Brain microvascular endothelial cell (primary cell): ENCODE data around the gene LCNL1.

Experiments
- DNase-seq: peaks from one replicate; pipeline ENCODE4 v3.0.0-alpha.2; 2020
- H3K27ac ChIP-seq: fragments of 250-450 bp; sonication (Bioruptor Pico); 2 replicates; pipeline ENCODE4 v1.5.1; 2020; ENCODE audit warnings: mild to moderate bottlenecking, moderate library complexity
- H3K27me3 ChIP-seq: fragments of 250-450 bp; sonication (Bioruptor Pico); replicated peaks from 2 replicates; pipeline ENCODE4 v1.5.1; 2020; ENCODE audit warnings: mild to moderate bottlenecking
- H3K36me3 ChIP-seq: fragments of 250-450 bp; sonication (Bioruptor Pico); replicated peaks from 2 replicates; pipeline ENCODE4 v1.5.1; 2020; ENCODE audit warnings: mild to moderate bottlenecking
- H3K4me3 ChIP-seq: 2 replicates; pipeline ENCODE4 v1.5.1; 2011; ENCODE audit warnings: low read depth, mild to moderate bottlenecking, control low read depth, low read length, moderate library complexity
- CTCF ChIP-seq: IDR thresholded peaks from 2 replicates; pipeline ENCODE4 v1.5.1; 2011; ENCODE audit warnings: low read depth, mild to moderate bottlenecking, moderate library complexity, low read length, control low read depth, inconsistent platforms; ENCODE audit errors: missing control alignments
- in situ Hi-C: cut with HindIII; loops from 2 replicates; pipeline ENCODE4 v1.10.0; 2017; ENCODE audit warnings: low sequenced_read_pairs, low pct_ligation_motif_present

LCNL1 gene

GRCh38 chr9:136982232-136983051, at the start of gene LCNL1:
Gene LCNL1, plus strand, starts transcription at chr9:136982993. Its CDS starts 594 bp downstream, at chr9:136983587.
- Histone ChIP-seq H3K4me3 (no peak within 1 kb of the TSS), H3K27me3 (peaks cover 23% of the 10 kb centered on the region), H3K27ac (no peak within 1 kb of the TSS), H3K36me3 (no peaks in the 10 kb centered on the region)
- in situ Hi-C loops, result no loop called here
- DNase-seq, result no peak
- TF ChIP-seq CTCF, result no peak

DNA sequence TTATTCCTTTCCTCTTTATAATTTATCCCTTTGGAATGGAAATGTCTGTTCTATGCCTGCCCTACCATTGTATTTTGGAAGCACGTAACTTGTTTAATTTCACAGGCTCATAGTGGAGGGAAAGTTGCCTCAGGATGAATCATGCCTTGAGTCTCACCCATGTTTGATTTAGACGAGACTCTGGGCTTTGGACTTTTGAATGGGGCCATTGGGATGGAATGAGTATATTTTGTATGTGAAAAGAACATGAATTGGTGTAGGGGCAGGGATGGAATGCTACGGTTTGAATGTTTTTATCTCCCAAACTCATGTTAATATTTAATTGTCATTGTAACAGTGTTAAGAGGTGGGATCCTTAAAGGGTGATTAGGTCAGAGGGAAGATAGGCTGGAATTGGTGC, 48.5 kb upstream of the LCNL1 start:
- DNase-seq, result no peak
- H3K27ac ChIP-seq, result no peak overlapping the region
- H3K36me3 ChIP-seq, result peaks cover 5% of the 10 kb centered on the region
- no peak for TF ChIP-seq CTCF
- no peak overlapping the region for H3K4me3 ChIP-seq
- in situ Hi-C loops, result loop anchor here (25.0 kb wide), 1 partner anchor 103 kb away; the partner anchor contains the start of genes ABCA2, FUT7 and NPDC1
- no peaks in the 10 kb centered on the region for H3K27me3 ChIP-seq

- no peak for TF ChIP-seq CTCF
- no peak for DNase-seq
- H3K27me3 ChIP-seq, result no peaks in the 10 kb centered on the region
- no peak overlapping the region for H3K27ac ChIP-seq
- peaks cover 18% of the 10 kb centered on the region for H3K36me3 ChIP-seq
- H3K4me3 ChIP-seq, result no peak overlapping the region
- in situ Hi-C loops, result loop anchor here (25.0 kb wide), 1 partner anchor 102 kb away; the partner anchor contains the start of genes ABCA2, FUT7 and NPDC1
These were observed 47.1 kb upstream of the LCNL1 start for GRCh38 chr9:136935651-136936050.

- Histone ChIP-seq H3K27ac (no peak overlapping the region), H3K4me3 (no peak overlapping the region), H3K36me3 (peaks cover 29% of the 10 kb centered on the region), H3K27me3 (no peaks in the 10 kb centered on the region)
- no peak for DNase-seq
- in situ Hi-C loops, result loop anchor here (25.0 kb wide), 1 partner anchor 101 kb away; the partner anchor contains the start of genes ABCA2, FUT7 and NPDC1
- TF ChIP-seq CTCF, result no peak
These were observed 46.1 kb upstream of the LCNL1 start for GRCh38 chr9:136936645-136937170.

- no peak for TF ChIP-seq CTCF
- H3K27me3 ChIP-seq, result no peaks in the 10 kb centered on the region
- DNase-seq, result no peak
- peaks cover 36% of the 10 kb centered on the region for H3K36me3 ChIP-seq
- no peak overlapping the region for H3K4me3 ChIP-seq
- in situ Hi-C loops, result loop anchor here (25.0 kb wide), 1 partner anchor 100 kb away; the partner anchor contains the start of genes ABCA2, FUT7 and NPDC1
- no peak overlapping the region for H3K27ac ChIP-seq
These were observed 45.4 kb upstream of the LCNL1 start for GRCh38 chr9:136937186-136938001.
